ENCODE results near the gene NHEJ1.
A peak's percentile ranks its signal among the peaks of the same experiment; 100 is the strongest.

The NHEJ1 gene

GRCh38 chr2:219029829-219030165 is 130.8 kb downstream of the NHEJ1 start:
- peak; percentile 47 to 49 for DNase-seq (ENCODE audit: low read depth in 2 of 2)

- DNase-seq (ENCODE audit: low read depth in 2 of 2) = no peak
These were observed 131.4 kb downstream of the NHEJ1 start for GRCh38 chr2:219028996-219029828.

- DNase-seq (ENCODE audit: low read depth in 2 of 2) = no peak
These were observed 132.5 kb downstream of the NHEJ1 start for GRCh38 chr2:219028141-219028540.

- DNase-seq (ENCODE audit: low read depth in 2 of 2) = no peak
These were observed 133.0 kb downstream of the NHEJ1 start for GRCh38 chr2:219027511-219028055.

GRCh38 chr2:219026946-219027345 is 133.7 kb downstream of the NHEJ1 start:
- DNase-seq (ENCODE audit: low read depth in 2 of 2) = no peak

GRCh38 chr2:219025637-219026585 is 134.7 kb downstream of the NHEJ1 start:
- no peak for DNase-seq (ENCODE audit: low read depth in 2 of 2)

Measured in stimulated activated CD8-positive, alpha-beta memory T cell treated with anti-CD3 and anti-CD28 coated beads, Interleukin-15, amount 100 ng/mL, for 48 hours (primary cell).